PC-3 (cell line): ENCODE data around the gene LRPPRC. TPM values are rescaled to one million over a fixed set of nuclear protein-coding genes. Genes with fewer than 3 reads are reported as not detected.

Experiments used
- ATAC-seq: fragments of 200-7000 bp; cut with Tn5 transposase; 2 replicates; pipeline ENCODE4 v1.9.1; 2020; ENCODE audit warnings: mild to moderate bottlenecking, moderate library complexity
- BruUV-seq: library from RNA; stranded (reverse); fragments of 400-500 nt; replicated peaks from 2 replicates; lab custom pipeline; 2021; lab: Mats Ljungman, UMichigan
- CTCF ChIA-PET: fragments of 300-600 bp; sonication (Branson Sonifier 250); formaldehyde crosslinking; loops from one replicate; lab custom pipeline; 2022; ENCODE audit warnings: antibody characterized with exemption; lab: Charles Lee
- POLR2A ChIA-PET: fragments of 300-600 bp; sonication (Branson Sonifier 250); formaldehyde crosslinking; loops from one replicate; lab custom pipeline; 2022; ENCODE audit warnings: antibody characterized with exemption; ENCODE audit not compliant: unreplicated experiment; lab: Charles Lee
- DNase-seq: peaks from one replicate; pipeline ENCODE4 v3.0.0-alpha.2; 2015
- H2AFZ ChIP-seq: fragments of 300-600 bp; sonication (generic); 2 replicates; pipeline ENCODE4 v1.6.0; 2016; ENCODE audit warnings: antibody characterized with exemption, low read length
- H3F3A ChIP-seq: fragments of 300-600 bp; sonication (generic); one replicate; pipeline ENCODE4 v1.6.0; 2017; ENCODE audit warnings: antibody characterized with exemption, low read length, control low read depth, mild to moderate bottlenecking; ENCODE audit not compliant: unreplicated experiment
- H3K27ac ChIP-seq: fragments of 300-600 bp; sonication (generic); 2 replicates; pipeline ENCODE4 v1.5.1; 2016; ENCODE audit warnings: mild to moderate bottlenecking, low read length
- H3K27me3 ChIP-seq: fragments of 300-600 bp; sonication (generic); 2 replicates; pipeline ENCODE4 v1.6.1; 2016; ENCODE audit warnings: low read length, mixed read lengths
- H3K36me3 ChIP-seq: fragments of 300-600 bp; sonication (generic); 2 replicates; pipeline ENCODE4 v1.6.1; 2016; ENCODE audit warnings: low read depth, mixed run types, low read length, mixed read lengths
- H3K4me1 ChIP-seq: fragments of 300-600 bp; sonication (generic); 2 replicates; pipeline ENCODE4 v1.5.1; 2016; ENCODE audit warnings: low read length; ENCODE audit not compliant: insufficient read depth
- H3K4me2 ChIP-seq: fragments of 300-600 bp; sonication (generic); 2 replicates; pipeline ENCODE4 v1.6.0; 2016; ENCODE audit warnings: low read length
- H3K4me3 ChIP-seq: fragments of 300-600 bp; sonication (generic); 2 replicates; pipeline ENCODE4 v1.5.1; 2016; ENCODE audit warnings: mild to moderate bottlenecking, low read length, mixed read lengths
- H3K79me2 ChIP-seq: fragments of 300-600 bp; sonication (generic); 2 replicates; pipeline ENCODE4 v1.6.1; 2017; ENCODE audit warnings: low read length, mixed read lengths
- H3K9ac ChIP-seq: fragments of 300-600 bp; sonication (generic); 2 replicates; pipeline ENCODE4 v1.6.0; 2016; ENCODE audit warnings: mild to moderate bottlenecking, low read length
- H3K9me2 ChIP-seq: fragments of 300-600 bp; sonication (generic); replicated peaks from 2 replicates; pipeline ENCODE4 v1.6.1; 2016; ENCODE audit warnings: mixed run types, low read length, mixed read lengths
- H3K9me3 ChIP-seq: fragments of 300-600 bp; sonication (generic); 2 replicates; pipeline ENCODE4 v1.6.1; 2016; ENCODE audit warnings: low read length, mixed read lengths
- H4K20me1 ChIP-seq: fragments of 300-600 bp; sonication (generic); 2 replicates; pipeline ENCODE4 v1.6.1; 2016; ENCODE audit warnings: low read length, mixed read lengths
- CTCF ChIP-seq: fragments of 300-600 bp; sonication (generic); conservative IDR thresholded peaks from 2 replicates; pipeline ENCODE4 v1.5.1; 2017; ENCODE audit warnings: antibody characterized with exemption, low read depth, mild to moderate bottlenecking, low read length
- EZH2 ChIP-seq: fragments of 300-600 bp; sonication (generic); IDR thresholded peaks from one replicate; pipeline ENCODE4 v1.6.1; 2017; ENCODE audit warnings: antibody characterized with exemption, mild to moderate bottlenecking, low read length; ENCODE audit not compliant: unreplicated experiment
- EZH2phosphoT487 ChIP-seq: fragments of 300-600 bp; sonication (generic); IDR thresholded peaks from 2 replicates; pipeline ENCODE4 v1.6.1; 2018; ENCODE audit warnings: mild to moderate bottlenecking, antibody characterized with exemption, low read length, borderline replicate concordance
- intact Hi-C: fragments of 100-400 bp; cut with micrococcal nuclease; formaldehyde crosslinking; loops from 2 replicates; pipeline ENCODE4 v1.9.0; 2023
- total RNA-seq: library from RNA; depleted of rRNA; stranded (reverse); fragments of >200 nt; gene quantifications from 2 replicates; pipeline ENCODE4 v1.2.3, GENCODE V29; 2014; rRNA removed

LRPPRC gene
- total RNA-seq, 1 experiment from 2014 or later: 94.8 TPM

DNA sequence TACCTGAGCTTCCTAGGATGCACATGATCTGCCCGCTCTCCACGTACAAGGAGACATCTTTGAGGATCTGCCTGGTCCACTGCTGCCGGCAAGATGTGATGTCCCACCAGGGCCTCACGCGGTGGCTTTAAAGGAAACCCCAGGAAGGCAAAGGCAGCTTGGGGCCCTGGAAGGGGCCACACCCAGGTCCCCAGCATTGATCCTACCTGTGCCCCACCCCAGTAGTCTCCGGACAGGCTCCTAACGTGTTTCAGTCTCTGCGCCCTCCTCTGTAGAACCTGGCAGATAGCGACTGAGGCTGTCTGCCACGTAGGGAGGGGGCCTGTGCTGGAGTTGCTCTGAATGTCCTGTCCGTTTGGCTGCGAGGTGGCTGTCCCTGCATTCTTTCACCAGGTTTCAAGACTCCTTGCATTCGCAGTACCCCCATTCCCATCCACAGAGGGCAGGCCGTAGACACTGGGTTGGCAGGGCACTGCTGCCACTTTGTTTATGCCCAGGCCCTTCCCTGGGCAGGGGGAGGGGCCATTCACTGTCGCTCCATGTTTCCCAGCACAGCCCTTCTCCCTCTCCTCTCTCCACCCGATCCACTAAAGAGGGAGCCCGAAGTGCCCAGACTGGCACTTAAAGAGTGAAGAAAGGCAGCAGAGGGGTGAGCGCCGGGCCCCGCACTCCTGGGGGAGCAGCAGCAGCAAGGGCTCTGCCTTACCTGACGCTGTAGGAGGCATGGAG lies 157.8 kb downstream of the LRPPRC start:
- ChIA-PET CTCF (no interaction called here), POLR2A (no interaction called here)
- no peak for TF ChIP-seq CTCF
- no peak for TF ChIP-seq EZH2
- no peak for TF ChIP-seq EZH2phosphoT487
- Histone ChIP-seq H3F3A (no peaks in the 10 kb centered on the region), H3K36me3 (no peaks in the 10 kb centered on the region), H3K4me1 (no peaks in the 10 kb centered on the region), H3K27me3 (no peaks in the 10 kb centered on the region), H2AFZ (no peak overlapping the region), H3K4me2 (no peak overlapping the region), H3K4me3 (no peak overlapping the region), H3K79me2 (no peaks in the 10 kb centered on the region), H3K9ac (no peak overlapping the region), H3K27ac (no peak overlapping the region), H3K9me3 (no peaks in the 10 kb centered on the region), H4K20me1 (no peaks in the 10 kb centered on the region), H3K9me2 (no peaks in the 10 kb centered on the region)
- DNase-seq (no peak), ATAC-seq (no peak)
- intact Hi-C loops: no loop called here
- BruUV-seq: no TSS peak

DNA sequence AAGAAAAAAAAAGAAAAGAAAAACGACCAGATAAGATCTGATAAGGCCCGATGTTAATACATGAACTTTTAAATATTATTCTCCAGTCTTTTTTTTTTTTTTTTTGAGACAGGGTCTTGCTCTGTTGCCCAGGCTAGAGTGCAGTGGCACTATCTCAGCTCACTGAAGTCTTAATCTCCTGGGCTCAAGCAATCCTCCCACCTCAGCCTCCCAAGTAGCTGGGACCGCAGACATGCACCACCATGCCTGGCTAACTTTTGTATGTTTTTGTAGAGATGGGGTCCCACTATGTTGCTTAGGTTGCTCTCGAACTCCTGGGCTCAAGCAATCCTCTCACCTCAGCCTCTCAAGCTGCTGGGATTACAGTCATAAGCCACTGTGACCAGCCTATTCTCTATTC lies 158.8 kb downstream of the LRPPRC start:
- CTCF ChIA-PET: no interaction called here
- H3K4me3 ChIP-seq: no peak overlapping the region
- no peaks in the 10 kb centered on the region for H3K9me2 ChIP-seq
- intact Hi-C loops: no loop called here
- no peak for ATAC-seq
- H3K9me3 ChIP-seq: no peaks in the 10 kb centered on the region
- no peak overlapping the region for H3K4me2 ChIP-seq
- no peak overlapping the region for H3K9ac ChIP-seq
- no TSS peak for BruUV-seq
- H3F3A ChIP-seq: no peaks in the 10 kb centered on the region
- no peaks in the 10 kb centered on the region for H3K36me3 ChIP-seq
- H3K79me2 ChIP-seq: no peaks in the 10 kb centered on the region
- POLR2A ChIA-PET: no interaction called here
- no peaks in the 10 kb centered on the region for H3K4me1 ChIP-seq
- H3K27me3 ChIP-seq: no peaks in the 10 kb centered on the region
- no peak overlapping the region for H2AFZ ChIP-seq
- no peaks in the 10 kb centered on the region for H4K20me1 ChIP-seq
- H3K27ac ChIP-seq: no peak overlapping the region
- no peak for DNase-seq
- TF ChIP-seq EZH2phosphoT487: no peak
- no peak for TF ChIP-seq EZH2
- no peak for TF ChIP-seq CTCF

Other genes starting within 250 kb of the LRPPRC start
- gene DYNC2LI1, start 221.9 kb downstream of the LRPPRC start, total RNA-seq: 10.8 and 17.7 TPM in 2 replicates
- not detected in 2 replicates for gene ABCG5, start 157.2 kb downstream of the LRPPRC start, total RNA-seq
- not detected in 2 replicates for gene ABCG8, start 157.0 kb downstream of the LRPPRC start, total RNA-seq
- gene PPM1B, start 172.9 kb upstream of the LRPPRC start, total RNA-seq: 16.0 and 17.6 TPM in 2 replicates